HG03196 (cell line): Measurements from ENCODE around the gene ABCA1.
A peak's percentile ranks its signal among the peaks of the same experiment; 100 is the strongest.
"Not testable (repeated sequence)": the region's sequence is repeated elsewhere in the genome, so short reads cannot be mapped to it uniquely, and the experiment has no call there.

Source experiments
- ATAC-seq: cut with Tn5 transposase; IDR thresholded peaks from one replicate; pipeline ENCODE4 v1.9.1; 2021; ENCODE audit not compliant: unreplicated experiment

The ABCA1 gene

GRCh38 chr9:104774132-104774531 lies 153.8 kb downstream of the ABCA1 start:
- ATAC-seq, result no peak

DNA sequence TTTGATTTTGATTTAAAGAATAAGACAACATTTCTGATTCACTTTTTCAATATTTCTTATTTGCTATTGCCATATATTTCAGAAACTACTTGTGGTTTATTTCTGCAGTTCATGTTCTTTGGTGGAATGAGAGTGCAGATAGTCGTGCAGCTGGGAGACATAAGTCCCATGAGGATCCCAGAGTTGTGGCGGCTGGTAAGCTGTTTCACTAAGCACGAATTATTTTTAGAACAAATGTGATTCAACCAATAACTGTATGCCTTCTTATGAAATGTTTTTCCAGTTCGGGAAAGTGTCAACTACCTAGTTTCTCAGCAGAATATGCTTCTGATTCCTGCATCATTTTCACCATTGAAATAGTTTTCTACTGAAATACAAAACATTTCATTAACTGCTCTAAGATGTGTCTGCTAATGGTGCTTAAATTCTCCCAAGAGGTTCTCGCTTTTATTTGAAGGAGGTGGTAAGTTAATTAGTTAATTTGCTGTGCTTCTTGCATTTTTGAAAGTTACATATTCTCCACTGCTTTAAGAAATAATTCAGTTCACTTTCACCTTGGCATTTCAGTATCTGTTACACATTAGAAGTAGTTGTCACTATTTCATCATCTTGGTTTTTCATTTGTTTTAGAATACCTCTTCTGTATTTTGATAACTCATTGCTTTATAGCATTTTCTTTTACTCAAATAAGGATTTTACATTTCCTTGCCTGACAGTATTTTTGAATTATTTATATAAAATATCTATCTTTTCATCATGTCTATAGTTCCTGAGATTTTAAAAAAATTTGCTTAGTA lies 155.0 kb downstream of the ABCA1 start:
- no peak for ATAC-seq

GRCh38 chr9:104769655-104770054 lies 158.3 kb downstream of the ABCA1 start:
- no peak for ATAC-seq

DNA sequence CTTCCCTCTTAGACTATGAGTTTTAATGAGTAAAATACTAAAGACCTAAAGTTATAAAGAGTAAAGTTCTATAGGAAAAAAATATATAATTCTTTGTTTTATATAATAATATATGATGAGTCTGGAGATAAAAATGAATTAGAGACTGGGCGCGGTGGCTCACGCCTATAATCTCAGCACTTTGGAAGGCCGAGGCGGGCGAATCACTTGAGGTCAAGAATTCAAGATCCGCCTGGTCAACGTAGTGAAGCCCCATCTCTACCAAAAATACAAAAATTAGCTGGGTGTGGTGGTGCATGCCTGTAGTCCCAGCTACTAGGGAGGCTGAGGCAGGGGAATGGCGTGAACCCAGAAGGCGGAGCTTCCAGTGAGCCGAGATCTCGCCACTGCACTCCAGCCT lies 158.9 kb downstream of the ABCA1 start:
- ATAC-seq, result not testable (repeated sequence)

GRCh38 chr9:104767507-104767906 lies 160.4 kb downstream of the ABCA1 start:
- no peak for ATAC-seq

DNA sequence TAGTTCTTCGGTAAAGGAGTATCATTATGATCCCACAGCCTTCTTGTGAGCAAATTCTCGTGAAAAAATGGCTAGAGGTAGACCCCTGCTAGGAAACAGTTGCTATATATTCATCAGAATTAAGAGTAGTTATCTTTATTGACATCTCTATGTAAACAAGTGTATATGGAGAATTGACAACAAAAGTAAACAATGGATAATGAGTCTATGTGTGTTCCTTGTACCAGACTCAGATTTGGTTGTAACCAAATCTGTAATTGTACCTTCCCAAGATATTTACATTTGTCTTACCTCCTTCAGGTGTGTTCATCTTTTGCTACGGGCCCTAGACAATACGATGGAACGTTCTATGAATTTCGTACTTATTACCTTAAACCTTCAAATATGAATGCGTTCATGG lies 161.9 kb downstream of the ABCA1 start:
- ATAC-seq, result no peak

- no peak for ATAC-seq
Measured at GRCh38 chr9:104765138-104765537, 162.8 kb downstream of the ABCA1 start.

DNA sequence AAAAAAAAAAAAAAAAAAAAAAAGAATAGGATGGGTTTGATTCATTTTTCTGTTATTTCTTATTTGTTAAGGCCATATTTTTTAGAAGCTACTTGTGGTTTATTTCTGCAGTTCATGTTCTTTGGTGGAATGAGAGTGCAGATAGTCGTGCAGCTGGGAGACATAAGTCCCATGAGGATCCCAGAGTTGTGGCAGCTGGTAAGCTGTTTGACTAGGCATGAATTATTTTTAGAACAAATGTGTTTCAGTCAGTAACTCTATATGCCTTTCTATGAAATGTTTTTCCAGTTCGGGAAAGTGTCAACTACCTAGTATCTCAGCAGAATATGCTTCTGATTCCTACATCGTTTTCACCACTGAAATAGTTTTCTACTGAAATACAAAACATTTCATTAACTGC lies 169.0 kb downstream of the ABCA1 start:
- ATAC-seq, result no peak

DNA sequence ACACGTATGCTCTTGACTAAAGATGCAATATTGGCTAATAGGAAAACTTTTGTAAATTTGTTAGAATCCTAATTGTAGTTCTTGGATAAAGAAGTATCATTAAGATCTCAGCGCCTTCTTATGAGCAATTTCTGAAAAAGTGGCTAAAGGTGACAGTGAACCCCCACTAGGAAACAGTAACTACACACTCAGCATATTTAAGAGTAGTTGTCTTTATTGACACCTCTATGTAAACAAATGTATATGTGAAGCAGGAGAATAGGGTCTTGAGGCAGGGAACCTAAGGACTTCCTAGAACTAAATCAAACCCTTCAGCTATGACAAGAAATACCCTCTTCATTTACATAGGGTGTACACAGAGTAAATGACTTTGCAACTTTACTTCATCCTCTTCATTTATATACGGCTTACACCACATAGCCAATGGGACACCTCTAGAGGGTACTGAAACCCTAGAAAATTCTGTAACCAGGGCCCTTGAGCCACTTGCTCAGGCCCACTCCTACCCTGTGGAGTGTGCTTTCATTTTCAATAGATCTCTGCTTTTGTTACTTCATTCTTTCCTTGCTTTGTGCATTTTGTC lies 177.7 kb downstream of the ABCA1 start:
- no peak for ATAC-seq

GRCh38 chr9:104748359-104749031 lies 179.5 kb downstream of the ABCA1 start:
- ATAC-seq, result peak; percentile 2

DNA sequence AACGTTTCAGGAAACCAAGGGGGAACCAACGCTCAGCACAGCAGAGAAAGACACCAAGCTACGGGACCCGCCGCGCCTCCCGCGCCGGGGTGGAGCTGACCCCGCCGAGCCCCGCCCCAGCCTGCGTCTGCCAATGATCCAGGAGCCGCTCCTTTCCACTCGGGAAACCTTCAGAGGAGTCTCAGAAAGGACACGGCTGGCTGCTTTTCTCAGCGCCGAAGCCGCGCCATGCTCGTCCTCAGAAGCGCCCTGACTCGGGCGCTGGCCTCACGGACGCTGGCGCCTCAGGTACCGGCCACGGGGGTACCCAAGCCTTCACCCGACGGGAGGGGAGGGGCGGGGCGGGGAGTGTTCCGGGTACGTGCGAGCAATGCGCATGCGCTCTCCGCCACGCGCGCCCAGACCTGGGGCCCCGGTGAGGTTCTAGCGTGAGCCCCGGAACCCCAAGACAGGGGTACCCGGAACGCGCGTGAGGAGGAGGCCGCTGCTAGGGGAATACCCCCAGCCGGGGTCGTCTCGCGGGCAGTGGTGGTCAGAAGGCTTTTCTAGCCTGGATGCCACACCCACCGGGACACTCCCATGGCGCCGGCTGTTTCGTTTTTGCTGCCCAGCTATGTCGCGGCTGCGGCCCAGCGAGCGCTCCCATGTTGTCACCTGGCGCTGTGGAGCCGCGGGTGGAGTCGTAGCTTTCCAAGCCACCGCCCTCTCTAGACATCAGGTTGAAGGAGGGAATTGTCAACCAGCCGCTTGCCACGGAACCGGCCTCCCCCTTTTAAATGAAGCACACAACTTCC lies 180.2 kb downstream of the ABCA1 start, which contains the start of gene NIPSNAP3A:
NIPSNAP3A (plus strand) TSS at position 119 of the 794 bp plus-strand sequence; CDS start at position 229, 110 bp downstream.
- peak; percentile 93 for ATAC-seq

DNA sequence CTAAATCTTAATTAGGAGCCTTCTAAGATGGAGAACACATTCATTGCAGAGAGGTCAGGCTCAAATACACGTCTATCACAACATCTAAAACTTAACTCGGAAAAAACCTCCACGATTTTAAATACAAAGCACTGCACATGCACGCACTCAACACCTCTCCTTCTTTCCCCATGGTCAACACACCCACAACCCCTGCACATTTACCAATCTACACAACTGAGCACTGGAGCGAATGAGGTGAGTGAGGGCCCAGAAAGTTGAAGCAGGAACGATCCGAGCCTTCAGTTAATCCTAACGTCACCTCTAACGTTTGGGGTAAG lies 180.8 kb downstream of the ABCA1 start:
- no peak for ATAC-seq

DNA sequence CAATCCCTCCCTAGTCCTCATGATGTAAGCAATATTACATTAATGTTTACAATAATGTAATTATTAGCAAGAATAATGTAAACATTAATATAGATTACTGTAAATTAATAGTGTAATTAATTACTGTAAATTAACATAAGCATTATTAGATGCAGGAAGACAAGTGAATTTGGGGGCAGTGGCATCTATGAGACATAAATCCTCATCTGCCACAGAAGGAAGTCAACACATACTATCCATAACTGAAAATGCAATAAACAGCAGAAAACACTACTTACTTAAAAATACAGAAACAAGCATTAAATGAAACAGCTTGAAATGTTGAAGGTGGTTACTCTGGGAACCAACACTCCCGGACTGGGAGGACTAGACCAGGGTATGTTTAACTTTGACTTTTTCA lies 181.2 kb downstream of the ABCA1 start:
- no peak for ATAC-seq

GRCh38 chr9:104746285-104746684 lies 181.7 kb downstream of the ABCA1 start:
- ATAC-seq, result no peak

- no peak for ATAC-seq
Measured at GRCh38 chr9:104745852-104746251, 182.1 kb downstream of the ABCA1 start.

DNA sequence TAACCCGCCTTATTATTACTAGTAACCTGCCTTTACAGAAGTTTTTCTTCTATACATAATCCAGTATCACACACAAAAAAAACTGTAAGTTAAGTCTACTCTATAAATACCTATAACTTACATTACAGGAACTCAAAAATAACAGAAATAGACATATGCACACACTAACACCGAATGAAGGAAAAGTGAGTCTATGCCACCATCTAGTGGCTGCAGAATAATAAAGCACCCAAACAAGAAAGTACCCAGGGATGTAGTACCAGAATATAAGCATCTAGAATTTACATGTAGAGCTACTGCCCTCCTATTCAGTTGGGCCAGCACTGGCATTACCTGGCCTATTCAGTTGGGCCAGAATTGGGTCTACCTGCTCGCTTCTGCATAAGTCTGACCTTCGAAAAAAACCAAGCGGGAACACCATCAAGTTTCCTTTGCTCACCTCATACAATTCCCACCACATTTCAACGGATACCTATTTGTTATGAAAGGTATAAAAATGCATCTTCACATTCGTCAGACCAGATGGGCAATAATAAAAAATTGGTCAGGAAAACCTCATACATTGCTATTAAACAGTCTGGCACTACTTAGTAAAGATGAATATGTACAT lies 184.5 kb downstream of the ABCA1 start:
- peak; percentile 33 for ATAC-seq

DNA sequence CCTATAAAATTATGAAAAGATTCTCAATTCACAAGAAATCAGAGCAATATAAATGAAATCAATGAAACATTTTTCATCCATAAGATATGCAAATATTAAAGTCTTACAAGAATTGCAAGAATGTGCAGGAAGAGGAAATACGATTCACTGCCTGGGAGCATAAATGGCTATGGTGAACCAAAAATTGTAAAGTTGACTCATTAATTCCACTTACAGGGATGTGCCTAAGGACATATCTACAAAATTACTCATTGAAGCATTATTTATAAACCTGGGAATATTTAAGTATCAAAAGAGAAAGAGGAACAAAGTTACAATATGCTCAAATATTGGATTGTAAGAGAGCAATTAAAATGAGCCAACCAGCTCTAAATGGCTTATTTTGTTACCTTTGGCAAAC lies 187.3 kb downstream of the ABCA1 start:
- no peak for ATAC-seq

GRCh38 chr9:104738452-104738851 lies 189.5 kb downstream of the ABCA1 start:
- no peak for ATAC-seq
